HG02798 (cell line): ENCODE data around the gene UCP3.

Source experiments
- ATAC-seq: cut with Tn5 transposase; IDR thresholded peaks from one replicate; pipeline ENCODE4 v1.9.1; 2021; ENCODE audit warnings: mild to moderate bottlenecking; ENCODE audit not compliant: unreplicated experiment, poor library complexity

Gene UCP3

GRCh38 chr11:73981051-73981805 lies 27.7 kb downstream of the UCP3 start:
- no peak for ATAC-seq

- ATAC-seq = peak; percentile 46
Measured at GRCh38 chr11:73980001-73980961, 28.6 kb downstream of the UCP3 start.

- ATAC-seq = no peak
Measured at GRCh38 chr11:73978576-73979086, 30.3 kb downstream of the UCP3 start.

- no peak for ATAC-seq
Measured at GRCh38 chr11:73977856-73978519, 30.9 kb downstream of the UCP3 start.

- no peak for ATAC-seq
Measured at GRCh38 chr11:73976451-73977151, 32.3 kb downstream of the UCP3 start.

- ATAC-seq = no peak
Measured at GRCh38 chr11:73975479-73975757, 33.5 kb downstream of the UCP3 start.

GRCh38 chr11:73974604-73975478 lies 34.0 kb downstream of the UCP3 start:
- ATAC-seq = no peak

- no peak for ATAC-seq
Measured at GRCh38 chr11:73972620-73973449, 36.0 kb downstream of the UCP3 start.

GRCh38 chr11:73972187-73972586 lies 36.7 kb downstream of the UCP3 start:
- no peak for ATAC-seq

- ATAC-seq = no peak
Measured at GRCh38 chr11:73971175-73971719, 37.6 kb downstream of the UCP3 start.

- no peak for ATAC-seq
Measured at GRCh38 chr11:73969991-73970800, 38.7 kb downstream of the UCP3 start.

- ATAC-seq = no peak
Measured at GRCh38 chr11:73969091-73969490, 39.8 kb downstream of the UCP3 start.

- ATAC-seq = no peak
Measured at GRCh38 chr11:73968356-73968966, 40.4 kb downstream of the UCP3 start.

- no peak for ATAC-seq
Measured at GRCh38 chr11:73965764-73966121, 43.1 kb downstream of the UCP3 start.

- ATAC-seq = no peak
Measured at GRCh38 chr11:73965076-73965763, 43.7 kb downstream of the UCP3 start.

- ATAC-seq = no peak
Measured at GRCh38 chr11:73963861-73964260, 45.0 kb downstream of the UCP3 start.
